ENCODE data around the gene PITPNC1. TPM values are rescaled to one million over a fixed set of nuclear protein-coding genes. Genes with fewer than 3 reads are reported as not detected.

Gene PITPNC1
- total and polyA plus RNA-seq, 2 donors (not counting 3 experiments of a cell fraction or from before 2014, with no cell fraction given), result 2.4 to 9.6 TPM

DNA sequence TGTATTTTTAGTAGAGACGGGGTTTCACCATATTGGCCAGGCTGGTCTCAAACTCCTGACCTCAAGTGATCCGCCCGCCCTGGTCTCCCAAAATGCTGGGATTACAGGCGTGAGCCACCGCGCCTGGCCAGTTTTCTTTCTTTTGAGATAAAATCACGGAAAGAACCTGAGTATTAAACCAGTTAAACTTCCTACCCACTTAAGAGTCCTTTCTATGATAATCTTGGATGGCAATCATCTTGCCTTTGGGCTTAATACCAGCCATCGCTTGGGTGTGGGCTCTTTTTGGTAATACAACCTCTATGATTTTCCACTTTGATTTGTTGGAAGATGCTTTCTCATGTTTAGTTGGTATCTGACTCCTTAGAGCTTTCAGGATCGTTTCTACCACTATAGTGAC is 24.0 kb downstream of the PITPNC1 start:
- Histone ChIP-seq H4K20me1 (replicated peaks; ENCODE audit: control insufficient read depth, extremely low read depth, insufficient read depth, low read length) (no peaks in the 10 kb centered on the region), H3K36me3 (ENCODE audit: control insufficient read depth in 2 of 2, extremely low read depth in 1 of 2, insufficient read depth in 2 of 2, low read length in 2 of 2) (no peaks in the 10 kb centered on the region), H3K9me1 (replicated peaks; ENCODE audit: control insufficient read depth, extremely low read depth, insufficient read depth, low read length) (no peaks in the 10 kb centered on the region), H3K9me3 (replicated peaks; ENCODE audit: control insufficient read depth, insufficient read depth, low read length) (no peaks in the 10 kb centered on the region), H3K27me3 (ENCODE audit: control insufficient read depth in 2 of 2, insufficient read depth in 2 of 2, low read length in 2 of 2) (no peaks in the 10 kb centered on the region), H3K4me1 (ENCODE audit: control insufficient read depth, extremely low read depth, insufficient read depth, low read length) (no peaks in the 10 kb centered on the region), H3K4me3 (replicated peaks in 1 of 3; ENCODE audit: insufficient read depth in 1 of 3, low read depth in 1 of 3, low read length in 3 of 3) (no peak overlapping the region), H3K4me2 (ENCODE audit: insufficient read depth, low read length) (no peak overlapping the region), H3K9ac (replicated peaks; ENCODE audit: extremely low read depth, insufficient read depth, low read length) (no peak overlapping the region), H2AFZ (ENCODE audit: low read depth, low read length) (no peak overlapping the region), H3K27ac (ENCODE audit: insufficient read depth, low read depth, low read length) (no peak overlapping the region), H3K79me2 (ENCODE audit: control insufficient read depth, insufficient read depth, low read length) (no peaks in the 10 kb centered on the region)
- ChIA-PET POLR2A (no interaction called here), CTCF (interaction anchor here (1.1 kb wide), 1 partner anchor 11 kb away, joined by 3 read pairs; no protein-coding TSS in a partner anchor)
- intact Hi-C loops (cut with micrococcal nuclease), result no loop called here
- BruUV-seq (replicated peaks), result no TSS peak
- dilution Hi-C loops (cut with MboI; ENCODE audit: extremely low pct_ligation_motif_present, low sequenced_read_pairs), result no loop called here
- FAIRE-seq (no peak), DNase-seq (ENCODE audit: low read depth, low spot score) (no peak)
- TF ChIP-seq EZH2 (IDR thresholded peaks at IDR 0.05; ENCODE audit: borderline replicate concordance, low read depth, low read length, severe bottlenecking) (no peak), POLR2A (IDR thresholded peaks at IDR 0.05; ENCODE audit: low read depth, low read length) (no peak), JUN (IDR thresholded peaks at IDR 0.05; ENCODE audit: borderline replicate concordance, insufficient read depth, insufficient read length, low read depth) (no peak), GATA2 (IDR thresholded peaks at IDR 0.05; ENCODE audit: insufficient read depth, insufficient read length, low read depth, low read length) (no peak), POLR2AphosphoS5 (IDR thresholded peaks at IDR 0.05; ENCODE audit: insufficient read depth, low read depth, low read length) (no peak), MYC (IDR thresholded peaks at IDR 0.05; ENCODE audit: low read depth, low read length) (no peak), FOS (IDR thresholded peaks at IDR 0.05; ENCODE audit: borderline replicate concordance, insufficient read depth, low read length) (no peak)
- TF ChIP-seq, protein P1, sequence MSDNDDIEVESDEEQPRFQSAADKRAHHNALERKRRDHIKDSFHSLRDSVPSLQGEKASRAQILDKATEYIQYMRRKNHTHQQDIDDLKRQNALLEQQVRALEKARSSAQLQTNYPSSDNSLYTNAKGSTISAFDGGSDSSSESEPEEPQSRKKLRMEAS (IDR thresholded peaks at IDR 0.05; ENCODE audit: insufficient read depth, insufficient read length), result no peak
- TF ChIP-seq, protein P2, sequence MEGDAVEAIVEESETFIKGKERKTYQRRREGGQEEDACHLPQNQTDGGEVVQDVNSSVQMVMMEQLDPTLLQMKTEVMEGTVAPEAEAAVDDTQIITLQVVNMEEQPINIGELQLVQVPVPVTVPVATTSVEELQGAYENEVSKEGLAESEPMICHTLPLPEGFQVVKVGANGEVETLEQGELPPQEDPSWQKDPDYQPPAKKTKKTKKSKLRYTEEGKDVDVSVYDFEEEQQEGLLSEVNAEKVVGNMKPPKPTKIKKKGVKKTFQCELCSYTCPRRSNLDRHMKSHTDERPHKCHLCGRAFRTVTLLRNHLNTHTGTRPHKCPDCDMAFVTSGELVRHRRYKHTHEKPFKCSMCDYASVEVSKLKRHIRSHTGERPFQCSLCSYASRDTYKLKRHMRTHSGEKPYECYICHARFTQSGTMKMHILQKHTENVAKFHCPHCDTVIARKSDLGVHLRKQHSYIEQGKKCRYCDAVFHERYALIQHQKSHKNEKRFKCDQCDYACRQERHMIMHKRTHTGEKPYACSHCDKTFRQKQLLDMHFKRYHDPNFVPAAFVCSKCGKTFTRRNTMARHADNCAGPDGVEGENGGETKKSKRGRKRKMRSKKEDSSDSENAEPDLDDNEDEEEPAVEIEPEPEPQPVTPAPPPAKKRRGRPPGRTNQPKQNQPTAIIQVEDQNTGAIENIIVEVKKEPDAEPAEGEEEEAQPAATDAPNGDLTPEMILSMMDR (IDR thresholded peaks at IDR 0.05; ENCODE audit: extremely low read depth in 1 of 2, insufficient read depth in 1 of 2, low read depth in 1 of 2, low read length in 2 of 2), result no peak

Data from endothelial cell of umbilical vein (primary cell).